WTC11 (cell line): Measurements from ENCODE around the gene DSTYK. TPM values are rescaled to one million over a fixed set of nuclear protein-coding genes. Genes with fewer than 3 reads are reported as not detected.
A peak's percentile ranks its signal among the peaks of the same experiment; 100 is the strongest.

Source experiments
- ATAC-seq: fragments of 200-7000 bp; cut with Tn5 transposase; 2 replicates; pipeline ENCODE4 v1.10.0; 2021; ENCODE audit warnings: mild to moderate bottlenecking, moderate library complexity
- CTCF ChIA-PET: fragments of 300-600 bp; sonication (Branson Sonifier 250); formaldehyde crosslinking; loops from one replicate; lab custom pipeline; 2021; ENCODE audit warnings: antibody characterized with exemption; lab: Charles Lee
- POLR2A ChIA-PET: fragments of 350-600 bp; sonication (Branson Sonifier 250); formaldehyde crosslinking; loops from one replicate; lab custom pipeline; 2021; ENCODE audit warnings: antibody characterized with exemption; lab: Charles Lee
- DNase-seq: peaks from one replicate; pipeline ENCODE4 v3.0.0; 2021; ENCODE audit warnings: low spot score
- H3K27ac Mint-ChIP-seq: 2 replicates; pipeline ENCODE4 v1.8.0; 2021; ENCODE audit warnings: mixed read lengths
- H3K27me3 Mint-ChIP-seq: 2 replicates; pipeline ENCODE4 v1.8.0; 2021; ENCODE audit warnings: low read depth, mild to moderate bottlenecking, moderate library complexity, mixed read lengths
- H3K36me3 Mint-ChIP-seq: 2 replicates; pipeline ENCODE4 v1.8.0; 2021; ENCODE audit warnings: mixed read lengths
- H3K4me1 Mint-ChIP-seq: 2 replicates; pipeline ENCODE4 v1.8.0; 2022; ENCODE audit warnings: mixed read lengths
- H3K4me3 Mint-ChIP-seq: 2 replicates; pipeline ENCODE4 v1.8.0; 2021; ENCODE audit warnings: mild to moderate bottlenecking, moderate library complexity, mixed read lengths
- H3K9me3 Mint-ChIP-seq: 2 replicates; pipeline ENCODE4 v1.8.0; 2021; ENCODE audit warnings: mixed read lengths
- ATF6 ChIP-seq: sonication (generic); formaldehyde crosslinking; IDR thresholded peaks from 2 replicates; pipeline ENCODE4 v1.8.1; 2023; ENCODE audit warnings: mild to moderate bottlenecking, missing genetic modification reagents
- CDX4 ChIP-seq: fragments of 250-450 bp; sonication (Bioruptor Pico); IDR thresholded peaks from 2 replicates; pipeline ENCODE4 v1.9.0; 2021; ENCODE audit warnings: moderate library complexity, mild to moderate bottlenecking, inconsistent platforms, borderline replicate concordance
- FOXJ3 ChIP-seq: sonication (generic); formaldehyde crosslinking; IDR thresholded peaks from 2 replicates; pipeline ENCODE4 v1.9.0; 2021; ENCODE audit warnings: missing genetic modification reagents, mild to moderate bottlenecking, borderline replicate concordance
- FOXP1 ChIP-seq: sonication (generic); formaldehyde crosslinking; IDR thresholded peaks from 2 replicates; pipeline ENCODE4 v1.8.0; 2022; ENCODE audit warnings: missing genetic modification reagents, mild to moderate bottlenecking, moderate library complexity, borderline replicate concordance
- FOXP4 ChIP-seq: sonication (generic); formaldehyde crosslinking; IDR thresholded peaks from 2 replicates; pipeline ENCODE4 v1.8.0; 2022; ENCODE audit warnings: mild to moderate bottlenecking, missing genetic modification reagents
- IRF1 ChIP-seq: sonication (generic); formaldehyde crosslinking; IDR thresholded peaks from 2 replicates; pipeline ENCODE4 v1.8.0; 2023; ENCODE audit warnings: missing genetic modification reagents
- IRF2 ChIP-seq: sonication (generic); formaldehyde crosslinking; IDR thresholded peaks from 2 replicates; pipeline ENCODE4 v1.8.0; 2022; ENCODE audit warnings: low read depth, missing genetic modification reagents, borderline replicate concordance
- RELA ChIP-seq: sonication (generic); formaldehyde crosslinking; IDR thresholded peaks from 2 replicates; pipeline ENCODE4 v1.8.1; 2022; ENCODE audit warnings: missing genetic modification reagents, mild to moderate bottlenecking, borderline replicate concordance
- TP53 ChIP-seq: sonication (generic); formaldehyde crosslinking; IDR thresholded peaks from 2 replicates; pipeline ENCODE4 v1.8.1; 2023; ENCODE audit warnings: mild to moderate bottlenecking, missing genetic modification reagents
- ZBTB43 ChIP-seq: sonication (generic); formaldehyde crosslinking; IDR thresholded peaks from 2 replicates; pipeline ENCODE4 v1.8.1; 2023; ENCODE audit warnings: mild to moderate bottlenecking, missing genetic modification reagents
- ZNF138 ChIP-seq: sonication (generic); formaldehyde crosslinking; conservative IDR thresholded peaks from 2 replicates; pipeline ENCODE4 v1.8.1; 2022; ENCODE audit warnings: mild to moderate bottlenecking, moderate library complexity, missing genetic modification reagents
- ZNF263 ChIP-seq: sonication (generic); formaldehyde crosslinking; IDR thresholded peaks from 2 replicates; pipeline ENCODE4 v1.8.1; 2022; ENCODE audit warnings: low read depth, mild to moderate bottlenecking, moderate library complexity, missing genetic modification reagents
- ZNF317 ChIP-seq: sonication (generic); formaldehyde crosslinking; IDR thresholded peaks from 2 replicates; pipeline ENCODE4 v1.8.1; 2023; ENCODE audit warnings: low read depth, mild to moderate bottlenecking, moderate library complexity, missing genetic modification reagents, borderline replicate concordance
- ZNF532 ChIP-seq: fragments of 250-450 bp; sonication (Bioruptor Pico); IDR thresholded peaks from 2 replicates; pipeline ENCODE4 v1.9.0; 2021; ENCODE audit warnings: mild to moderate bottlenecking, borderline replicate concordance
- total RNA-seq: library from RNA; stranded (reverse); gene quantifications from 3 replicates; pipeline ENCODE4 v1.2.3, GENCODE V29; 2021

The DSTYK gene
- total RNA-seq, 1 experiment from 2014 or later = 11.6 TPM

- DNase-seq (no peak), ATAC-seq (peak; percentile 17)
- peaks cover 15% of the 10 kb centered on the region for H3K27me3 Mint-ChIP-seq
- POLR2A ChIA-PET = interaction anchor here (1.0 to 2.8 kb wide), 8 partner anchors 16 to 165 kb away, joined by 3 to 16 read pairs (median 4); partner anchors contain the start of genes DSTYK and RBBP5
- no peaks in the 10 kb centered on the region for H3K36me3 Mint-ChIP-seq
- peak overlapping the region; percentile 77 for H3K4me3 Mint-ChIP-seq
- no peak for TF ChIP-seq IRF2 (CRISPR knock-in tag)
- TF ChIP-seq FOXP1 (CRISPR knock-in tag) = no peak
- no peak for TF ChIP-seq ATF6 (CRISPR knock-in tag)
- TF ChIP-seq ZNF138 = no peak
- no peak for TF ChIP-seq CDX4 (CRISPR knock-in tag)
- no peak for TF ChIP-seq RELA (CRISPR knock-in tag)
- no peak for TF ChIP-seq TP53 (CRISPR knock-in tag)
- no peak for TF ChIP-seq ZBTB43 (CRISPR knock-in tag)
- no peak for TF ChIP-seq IRF1 (CRISPR knock-in tag)
- no peak for TF ChIP-seq ZNF263 (CRISPR knock-in tag)
- no peak for TF ChIP-seq ZNF317 (CRISPR knock-in tag)
- TF ChIP-seq FOXJ3 (CRISPR knock-in tag) = no peak
- TF ChIP-seq FOXP4 (CRISPR knock-in tag) = no peak
- TF ChIP-seq ZNF532 (CRISPR knock-in tag) = no peak
- TF ChIP-seq, all 79 proteins: peak for 0
- H3K9me3 Mint-ChIP-seq = no peaks in the 10 kb centered on the region
- peaks cover 34% of the 10 kb centered on the region for H3K4me1 Mint-ChIP-seq
- H3K27ac Mint-ChIP-seq = peak overlapping the region; percentile 95
- CTCF ChIA-PET = interaction anchor here (0.7 to 5.1 kb wide), 21 partner anchors 12 to 480 kb away, joined by 3 to 166 read pairs (median 4); partner anchors contain the start of gene RBBP5
These were observed 15.5 kb upstream of the DSTYK start for GRCh38 chr1:205226868-205227583.
